ENCODE results near the gene GGA2.

DNA sequence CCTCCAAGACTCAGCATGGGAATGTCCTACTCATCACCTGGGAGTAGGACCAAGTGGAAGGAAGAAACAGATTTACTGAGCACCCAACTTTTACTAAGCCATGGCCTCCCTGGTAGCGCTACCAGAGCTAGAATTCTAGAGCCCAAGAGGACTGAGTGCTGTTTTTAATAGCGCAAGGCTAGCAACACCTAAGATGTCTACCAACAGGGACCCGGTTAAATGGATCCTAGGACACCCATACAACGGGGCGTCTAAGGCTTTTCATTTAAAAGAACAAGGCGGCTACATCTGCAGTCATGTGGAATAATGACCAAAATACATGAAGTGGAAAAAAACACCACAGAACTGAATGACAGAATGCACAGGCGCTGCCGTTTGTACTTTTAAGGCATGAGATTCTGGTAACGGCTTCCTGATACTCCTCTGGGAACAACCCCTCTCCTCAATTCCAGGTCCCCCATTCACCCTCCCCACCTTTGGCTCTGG is 5.1 kb downstream of the GGA2 start:
- no peak for TF ChIP-seq CTCF (IDR thresholded peaks at IDR 0.05)
- TF ChIP-seq POLR2A (IDR thresholded peaks at IDR 0.05), result no peak
- no peak for TF ChIP-seq EP300 (IDR thresholded peaks at IDR 0.05)
